ENCODE results near the gene CNDP2.

CNDP2 gene

GRCh38 chr18:74513149-74513882 lies 17.2 kb downstream of the CNDP2 start:
- no peak overlapping the region for H3K27ac ChIP-seq

DNA sequence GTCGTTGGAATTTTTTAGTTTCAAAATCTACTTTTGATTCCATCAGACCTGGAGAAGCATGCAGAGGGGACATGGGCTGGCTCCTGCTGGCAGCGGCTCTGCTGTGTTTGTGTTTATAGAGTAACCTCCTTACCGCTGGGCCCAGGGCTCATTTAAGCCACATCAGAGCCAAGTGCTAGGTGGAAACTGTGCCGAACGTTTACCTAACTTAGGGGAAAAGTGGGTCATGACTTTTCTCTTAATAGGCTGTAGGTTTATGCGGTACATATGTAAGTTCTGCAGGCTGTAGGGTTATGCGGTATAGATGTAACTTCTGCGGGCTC lies 17.7 kb downstream of the CNDP2 start:
- no peak for TF ChIP-seq ZFX (IDR thresholded peaks at IDR 0.05)
- TF ChIP-seq, protein P1, sequence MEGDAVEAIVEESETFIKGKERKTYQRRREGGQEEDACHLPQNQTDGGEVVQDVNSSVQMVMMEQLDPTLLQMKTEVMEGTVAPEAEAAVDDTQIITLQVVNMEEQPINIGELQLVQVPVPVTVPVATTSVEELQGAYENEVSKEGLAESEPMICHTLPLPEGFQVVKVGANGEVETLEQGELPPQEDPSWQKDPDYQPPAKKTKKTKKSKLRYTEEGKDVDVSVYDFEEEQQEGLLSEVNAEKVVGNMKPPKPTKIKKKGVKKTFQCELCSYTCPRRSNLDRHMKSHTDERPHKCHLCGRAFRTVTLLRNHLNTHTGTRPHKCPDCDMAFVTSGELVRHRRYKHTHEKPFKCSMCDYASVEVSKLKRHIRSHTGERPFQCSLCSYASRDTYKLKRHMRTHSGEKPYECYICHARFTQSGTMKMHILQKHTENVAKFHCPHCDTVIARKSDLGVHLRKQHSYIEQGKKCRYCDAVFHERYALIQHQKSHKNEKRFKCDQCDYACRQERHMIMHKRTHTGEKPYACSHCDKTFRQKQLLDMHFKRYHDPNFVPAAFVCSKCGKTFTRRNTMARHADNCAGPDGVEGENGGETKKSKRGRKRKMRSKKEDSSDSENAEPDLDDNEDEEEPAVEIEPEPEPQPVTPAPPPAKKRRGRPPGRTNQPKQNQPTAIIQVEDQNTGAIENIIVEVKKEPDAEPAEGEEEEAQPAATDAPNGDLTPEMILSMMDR (conservative IDR thresholded peaks at IDR 0.05), result no peak
- H3K27ac ChIP-seq, result no peak overlapping the region

More at GRCh38 chr18:74513149-74513882, 17.2 kb downstream of the CNDP2 start:
- TF ChIP-seq, protein P1 (conservative IDR thresholded peaks at IDR 0.05), result no peak
- no peak for TF ChIP-seq ZFX (IDR thresholded peaks at IDR 0.05)

DNA sequence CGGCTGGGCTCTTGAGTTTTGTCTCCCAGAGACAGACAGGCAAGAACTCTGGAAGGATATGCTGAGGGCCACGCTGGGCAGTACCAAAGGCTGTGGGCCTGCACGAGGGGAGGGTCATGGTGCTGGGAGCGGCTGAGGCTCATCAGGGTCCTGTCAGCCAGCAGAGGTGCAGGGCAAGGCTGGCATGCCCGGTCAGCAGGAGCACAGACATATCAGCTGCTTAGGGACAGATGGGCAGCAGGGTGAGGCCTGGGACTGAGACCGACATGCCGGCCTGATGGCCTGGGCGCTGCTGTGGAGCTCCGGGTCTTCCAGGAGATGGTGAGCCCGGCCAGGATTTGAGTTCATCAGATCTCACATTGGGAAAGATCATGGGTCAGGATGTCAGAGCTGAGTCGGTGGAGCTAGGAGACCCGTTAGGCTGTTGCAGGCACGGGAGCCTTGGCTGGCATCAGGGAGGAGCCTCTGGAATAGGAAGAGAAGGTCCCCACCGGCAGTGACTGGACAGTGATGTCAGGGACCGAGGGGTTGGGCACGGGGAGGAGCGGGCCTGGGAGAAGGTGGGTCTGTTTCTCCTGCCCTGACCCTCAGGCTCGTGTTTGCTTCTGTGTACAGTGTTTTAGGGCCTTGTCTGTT lies 18.8 kb downstream of the CNDP2 start:
- TF ChIP-seq ZFX (IDR thresholded peaks at IDR 0.05), result no peak
- TF ChIP-seq, protein P1 (conservative IDR thresholded peaks at IDR 0.05), result no peak

GRCh38 chr18:74515620-74516231 lies 19.6 kb downstream of the CNDP2 start:
- TF ChIP-seq, protein P1 (conservative IDR thresholded peaks at IDR 0.05), result no peak
- H3K27ac ChIP-seq, result no peak overlapping the region

More for the DNA sequence above, 18.8 kb downstream of the CNDP2 start:
- no peak overlapping the region for H3K27ac ChIP-seq

DNA sequence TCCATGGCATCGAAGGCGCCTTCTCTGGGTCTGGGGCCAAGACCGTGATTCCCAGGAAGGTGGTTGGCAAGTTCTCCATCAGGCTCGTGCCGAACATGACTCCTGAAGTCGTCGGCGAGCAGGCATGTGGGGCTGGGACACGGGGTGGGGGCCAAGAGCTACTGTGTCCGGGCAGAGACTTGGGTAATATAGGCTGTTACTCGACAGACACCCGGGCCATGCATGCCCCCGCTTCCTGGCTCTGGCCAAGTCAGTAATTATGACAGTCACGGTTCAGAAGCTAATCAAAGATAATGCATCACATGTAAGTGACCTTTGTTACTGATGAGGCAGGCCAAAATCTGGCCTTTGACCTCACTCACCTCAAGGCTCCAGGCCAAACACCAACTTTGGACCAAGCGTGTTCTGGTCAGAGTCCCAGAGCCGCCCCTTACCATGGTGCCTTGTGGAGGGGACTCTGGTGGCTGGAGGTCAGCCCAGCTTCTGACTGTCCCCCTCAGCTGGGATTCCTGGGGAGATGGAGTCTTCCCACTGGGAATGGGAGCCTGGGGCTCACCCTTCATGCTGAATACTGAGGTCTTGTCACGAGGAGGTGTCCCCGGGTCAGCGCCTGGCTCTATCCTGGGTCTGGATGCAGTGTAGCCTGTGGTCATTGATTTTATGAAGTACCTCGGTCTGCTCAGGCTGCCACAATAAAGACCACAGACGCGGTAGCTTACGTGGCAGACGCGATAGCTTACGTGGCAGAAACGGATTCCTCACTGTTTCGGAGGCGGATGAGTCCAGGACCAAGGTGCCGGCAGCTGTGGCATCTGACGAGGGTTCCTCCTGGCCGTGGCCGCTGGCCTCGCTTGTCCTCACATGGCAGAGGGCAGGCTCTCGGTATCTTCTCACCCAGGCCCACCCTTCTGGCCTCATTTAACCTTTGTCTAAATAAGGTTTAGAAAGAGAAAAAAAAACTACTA lies 20.4 kb downstream of the CNDP2 start:
- no peak overlapping the region for H3K27ac ChIP-seq
- no peak for TF ChIP-seq ZFX (IDR thresholded peaks at IDR 0.05)
- TF ChIP-seq, protein P1 (conservative IDR thresholded peaks at IDR 0.05), result no peak

DNA sequence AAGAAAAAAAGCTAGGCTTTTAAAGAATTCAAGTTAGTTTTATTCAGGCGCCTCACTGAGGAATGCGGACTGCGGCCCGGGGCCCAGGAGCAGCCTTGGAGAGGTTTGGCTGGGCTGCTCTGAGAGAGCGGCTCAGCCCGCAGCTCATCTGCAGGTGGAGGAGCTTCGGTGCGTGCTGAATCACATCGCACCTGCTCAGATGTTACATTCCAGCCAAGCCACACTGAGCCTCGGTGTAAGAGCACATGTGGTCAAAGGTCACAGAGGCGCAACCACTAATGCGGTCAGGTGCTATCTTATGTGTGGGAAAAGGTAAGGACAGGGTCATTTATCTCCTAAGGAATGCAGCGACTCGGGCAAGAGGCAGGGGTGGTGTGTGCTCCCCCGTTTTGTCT lies 21.1 kb downstream of the CNDP2 start:
- H3K27ac ChIP-seq, result no peak overlapping the region
- TF ChIP-seq, protein P1 (conservative IDR thresholded peaks at IDR 0.05), result no peak
- no peak for TF ChIP-seq ZFX (IDR thresholded peaks at IDR 0.05)

Data from C4-2B (cell line).